SK-N-SH (cell line): ENCODE measurements around the gene STARD5.

Source experiments
- FOXJ3 ChIP-seq: sonication (generic); formaldehyde crosslinking; IDR thresholded peaks from 2 replicates; pipeline ENCODE4 v1.5.1; 2020; ENCODE audit warnings: mild to moderate bottlenecking, missing genetic modification reagents
- NRF1 ChIP-seq: IDR thresholded peaks from 2 replicates; pipeline ENCODE4 v1.6.1; 2012; ENCODE audit warnings: low read depth, mild to moderate bottlenecking, low read length
- TF ChIP-seq, protein P1 (sequence below): fragments of 200-600 bp; sonication (generic); IDR thresholded peaks from 2 replicates; pipeline ENCODE4 v1.6.1; 2017; ENCODE audit warnings: antibody characterized with exemption, mild to moderate bottlenecking, moderate library complexity

DNA sequence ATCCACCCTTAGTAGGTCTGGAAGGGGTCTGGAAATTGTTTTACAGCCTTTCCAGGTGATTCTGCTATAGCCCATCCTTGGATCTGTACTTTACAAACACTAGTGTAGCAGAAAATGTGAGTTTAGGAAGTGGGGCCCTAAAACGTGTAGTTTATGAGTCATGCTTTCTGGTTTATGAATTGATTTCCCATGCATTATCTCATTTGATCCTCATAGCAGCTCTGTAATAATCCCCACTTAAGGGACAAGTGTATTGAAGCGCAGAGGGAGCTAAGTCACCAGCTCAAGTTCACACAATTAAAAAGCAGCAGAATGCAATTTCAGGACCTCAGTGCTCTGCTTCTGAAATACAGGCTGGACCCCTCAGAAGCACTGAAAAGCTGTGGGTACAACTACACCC, 22.7 kb upstream of the STARD5 start:
- TF ChIP-seq NRF1: no peak
- TF ChIP-seq FOXJ3 (CRISPR knock-in tag): no peak
- TF ChIP-seq, protein P1, sequence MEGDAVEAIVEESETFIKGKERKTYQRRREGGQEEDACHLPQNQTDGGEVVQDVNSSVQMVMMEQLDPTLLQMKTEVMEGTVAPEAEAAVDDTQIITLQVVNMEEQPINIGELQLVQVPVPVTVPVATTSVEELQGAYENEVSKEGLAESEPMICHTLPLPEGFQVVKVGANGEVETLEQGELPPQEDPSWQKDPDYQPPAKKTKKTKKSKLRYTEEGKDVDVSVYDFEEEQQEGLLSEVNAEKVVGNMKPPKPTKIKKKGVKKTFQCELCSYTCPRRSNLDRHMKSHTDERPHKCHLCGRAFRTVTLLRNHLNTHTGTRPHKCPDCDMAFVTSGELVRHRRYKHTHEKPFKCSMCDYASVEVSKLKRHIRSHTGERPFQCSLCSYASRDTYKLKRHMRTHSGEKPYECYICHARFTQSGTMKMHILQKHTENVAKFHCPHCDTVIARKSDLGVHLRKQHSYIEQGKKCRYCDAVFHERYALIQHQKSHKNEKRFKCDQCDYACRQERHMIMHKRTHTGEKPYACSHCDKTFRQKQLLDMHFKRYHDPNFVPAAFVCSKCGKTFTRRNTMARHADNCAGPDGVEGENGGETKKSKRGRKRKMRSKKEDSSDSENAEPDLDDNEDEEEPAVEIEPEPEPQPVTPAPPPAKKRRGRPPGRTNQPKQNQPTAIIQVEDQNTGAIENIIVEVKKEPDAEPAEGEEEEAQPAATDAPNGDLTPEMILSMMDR: no peak
